HG03378 (cell line): Measurements from ENCODE around the gene ANKDD1A.
A peak's percentile ranks its signal among the peaks of the same experiment; 100 is the strongest.

Experiments used
- ATAC-seq: cut with Tn5 transposase; IDR thresholded peaks from one replicate; pipeline ENCODE4 v1.9.1; 2021; ENCODE audit warnings: mild to moderate bottlenecking, moderate library complexity; ENCODE audit not compliant: unreplicated experiment

ANKDD1A gene

DNA sequence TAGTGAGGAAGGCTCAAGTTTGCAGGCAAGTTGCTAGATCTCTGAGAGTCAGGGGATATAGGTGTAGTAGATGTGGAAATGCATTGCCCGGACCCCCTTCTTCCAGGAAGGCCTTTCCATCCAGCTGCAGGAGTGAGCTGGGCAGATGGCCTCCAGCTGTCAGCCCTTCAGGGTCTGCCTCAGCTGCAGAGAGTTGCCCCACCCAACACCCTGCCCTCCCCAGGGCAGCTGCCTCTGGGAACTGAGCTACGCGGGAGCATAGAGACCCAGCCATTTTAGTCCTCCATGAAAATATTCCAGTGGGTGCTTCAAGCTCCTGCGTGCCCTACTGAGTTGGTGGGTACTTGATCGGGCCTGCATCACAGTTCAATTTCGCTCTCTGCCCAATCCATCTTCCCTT is 48.5 kb downstream of the ANKDD1A start:
- ATAC-seq: no peak

DNA sequence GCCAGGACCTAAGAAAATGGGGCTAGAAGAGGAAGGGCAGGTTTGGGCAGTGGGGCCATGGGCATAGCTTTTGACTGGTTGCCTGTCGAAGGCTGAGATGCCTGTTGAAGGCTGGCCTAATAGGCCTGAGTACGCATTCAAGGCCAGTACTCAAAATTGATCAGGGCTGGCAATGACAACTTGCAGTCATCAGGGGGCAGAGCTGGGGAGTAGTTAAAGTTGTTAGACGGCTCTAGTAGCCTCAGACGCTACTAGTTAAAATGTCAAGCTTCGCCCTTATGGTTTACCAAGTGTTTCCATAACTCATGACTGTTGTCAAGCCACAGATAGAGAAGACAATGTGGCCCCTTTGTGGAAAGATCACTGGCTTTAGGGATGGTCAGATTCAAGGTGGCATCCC is 49.3 kb downstream of the ANKDD1A start:
- no peak for ATAC-seq

DNA sequence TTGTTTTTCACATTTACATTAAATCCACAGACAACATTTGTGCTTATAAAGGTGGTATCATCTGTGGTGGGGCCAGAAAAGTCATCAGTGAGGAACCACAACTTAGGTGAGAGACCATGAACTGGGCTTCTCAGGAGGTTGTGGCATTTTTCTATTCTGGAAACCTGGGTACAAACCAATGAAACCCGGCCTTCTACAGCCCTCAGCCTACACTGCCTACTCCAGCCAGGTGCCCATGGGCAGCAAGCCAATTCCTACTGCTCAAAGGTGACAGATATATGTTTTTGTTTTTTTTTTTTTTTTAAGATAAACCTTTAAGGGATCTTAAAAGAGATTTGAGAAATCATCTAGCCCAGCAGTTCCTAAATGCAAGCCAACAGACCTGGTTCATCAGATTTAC is 57.7 kb downstream of the ANKDD1A start:
- ATAC-seq: no peak

GRCh38 chr15:64970698-64971097 is 59.0 kb downstream of the ANKDD1A start:
- ATAC-seq: no peak

- no peak for ATAC-seq
Observed at GRCh38 chr15:64975390-64975789, 63.7 kb downstream of the ANKDD1A start.

GRCh38 chr15:64979252-64979710 is 67.6 kb downstream of the ANKDD1A start:
- ATAC-seq: no peak

DNA sequence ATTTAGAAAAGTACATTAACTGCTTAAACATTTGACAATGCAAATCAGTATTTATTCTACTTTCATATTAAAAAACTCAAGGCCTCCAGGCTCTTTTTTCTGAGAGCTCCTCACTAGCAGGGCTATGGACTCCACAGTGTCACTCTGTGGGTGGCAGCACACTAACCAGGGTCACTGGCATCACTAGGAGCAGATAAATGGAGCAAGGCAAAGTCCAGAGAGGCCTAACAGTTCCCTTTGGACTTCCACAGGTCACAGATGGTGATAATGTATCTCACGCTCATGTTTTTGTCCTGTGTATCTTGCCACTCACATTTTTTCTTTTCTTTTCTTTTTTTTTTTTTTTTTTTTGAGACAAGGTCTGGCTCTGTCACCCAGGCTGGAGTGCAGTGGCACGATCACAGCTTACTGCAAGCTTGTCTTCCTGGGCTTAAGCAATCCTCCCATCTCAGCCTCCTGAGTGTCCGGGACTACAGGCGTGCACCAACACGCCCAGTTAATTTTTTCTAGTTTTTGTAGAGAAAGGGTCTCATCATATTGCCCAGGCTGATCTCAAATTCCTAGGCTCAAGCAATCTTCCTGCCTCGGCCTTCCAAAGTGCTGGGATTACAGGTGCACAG is 70.2 kb downstream of the ANKDD1A start:
- ATAC-seq: no peak

- no peak for ATAC-seq
Observed at GRCh38 chr15:64982472-64982871, 70.8 kb downstream of the ANKDD1A start.

DNA sequence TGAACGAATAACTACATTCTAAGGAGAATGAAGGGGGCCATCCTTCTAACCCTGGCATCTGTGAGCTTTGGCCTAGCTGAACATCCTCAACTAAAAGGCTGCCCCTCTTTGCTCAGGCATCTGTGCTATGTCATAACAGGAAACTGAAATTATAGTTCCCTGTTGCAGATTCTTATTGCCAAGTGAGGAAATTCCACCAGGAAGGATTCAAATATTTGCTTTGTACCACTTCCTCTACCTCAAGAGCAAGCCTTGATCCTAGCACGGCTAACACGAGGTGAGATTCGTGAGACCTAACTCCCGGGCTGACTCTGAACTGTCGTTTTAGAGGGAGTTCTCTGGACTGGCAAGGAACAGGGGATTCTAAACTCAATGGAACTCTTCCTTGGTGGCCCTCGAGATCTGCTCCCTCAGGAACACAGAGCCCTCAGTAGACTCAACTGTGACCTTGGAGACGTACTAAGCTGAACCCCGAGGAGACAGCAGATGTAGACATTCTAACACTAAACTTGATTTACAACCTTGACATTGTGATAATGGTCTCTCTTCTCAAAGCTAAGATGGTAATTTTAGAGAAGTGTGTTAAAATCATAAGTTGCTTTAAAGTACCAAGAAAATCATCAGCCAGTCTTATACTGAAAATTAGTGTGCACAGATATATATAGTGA is 73.8 kb downstream of the ANKDD1A start:
- ATAC-seq: no peak

- ATAC-seq: no peak
Observed at GRCh38 chr15:64987136-64987535, 75.4 kb downstream of the ANKDD1A start.

DNA sequence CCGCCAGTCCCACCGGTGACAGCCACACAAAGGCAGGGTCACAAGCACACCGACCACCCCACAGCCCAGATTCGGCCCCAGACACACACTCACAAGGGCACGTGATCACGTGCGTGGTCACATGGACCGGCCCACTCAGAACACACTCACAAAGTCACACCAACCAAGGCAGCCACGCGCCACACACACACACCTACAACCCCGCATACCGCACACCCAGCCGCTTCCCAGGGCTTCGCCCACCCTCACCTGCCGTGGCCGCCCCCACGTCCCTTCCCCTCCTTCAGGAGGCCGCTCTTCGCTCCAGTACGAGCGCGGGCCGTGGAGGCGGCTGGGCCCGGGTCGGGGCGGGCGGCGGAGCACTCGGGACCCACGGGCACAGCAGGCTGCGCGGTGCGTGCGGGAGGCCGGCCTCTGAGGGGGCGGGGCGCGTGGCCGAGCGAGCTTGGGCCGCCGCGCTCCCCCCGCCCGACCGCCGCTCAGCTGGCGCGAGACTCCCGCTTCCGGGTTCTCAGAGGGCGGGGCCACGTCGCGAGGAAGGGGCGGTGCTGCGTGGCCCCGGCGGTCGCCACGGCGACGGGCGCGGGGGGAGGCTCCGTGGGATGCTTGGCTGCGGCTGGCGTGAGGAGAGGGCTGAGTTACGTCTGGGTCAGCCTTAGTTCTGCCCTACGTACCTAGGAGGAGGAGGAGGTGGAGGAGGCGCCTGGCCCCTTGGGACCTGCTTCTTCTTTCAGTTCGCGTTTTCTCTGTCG is 77.9 kb downstream of the ANKDD1A start, which contains the start of gene SPG21:
TSS of gene SPG21 (minus strand) at position 499 of the 752 bp plus-strand sequence. CDS start 6,345 bp downstream, outside the sequence.
- peak; percentile 89 for ATAC-seq

DNA sequence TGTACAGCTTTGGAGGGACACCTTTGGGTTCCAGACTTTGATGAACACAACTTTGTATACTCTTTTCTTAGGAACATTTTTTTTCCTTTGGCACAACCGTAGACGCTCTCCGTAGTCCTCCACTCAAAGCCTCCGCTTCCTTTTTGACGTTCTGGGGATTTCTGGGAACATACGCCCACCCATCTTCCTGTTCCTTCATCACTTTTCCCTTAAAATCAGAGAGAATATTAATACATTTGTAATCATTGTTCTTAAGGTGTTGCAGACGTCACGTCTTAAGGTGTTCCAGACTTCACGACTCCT is 78.4 kb downstream of the ANKDD1A start:
- no peak for ATAC-seq

DNA sequence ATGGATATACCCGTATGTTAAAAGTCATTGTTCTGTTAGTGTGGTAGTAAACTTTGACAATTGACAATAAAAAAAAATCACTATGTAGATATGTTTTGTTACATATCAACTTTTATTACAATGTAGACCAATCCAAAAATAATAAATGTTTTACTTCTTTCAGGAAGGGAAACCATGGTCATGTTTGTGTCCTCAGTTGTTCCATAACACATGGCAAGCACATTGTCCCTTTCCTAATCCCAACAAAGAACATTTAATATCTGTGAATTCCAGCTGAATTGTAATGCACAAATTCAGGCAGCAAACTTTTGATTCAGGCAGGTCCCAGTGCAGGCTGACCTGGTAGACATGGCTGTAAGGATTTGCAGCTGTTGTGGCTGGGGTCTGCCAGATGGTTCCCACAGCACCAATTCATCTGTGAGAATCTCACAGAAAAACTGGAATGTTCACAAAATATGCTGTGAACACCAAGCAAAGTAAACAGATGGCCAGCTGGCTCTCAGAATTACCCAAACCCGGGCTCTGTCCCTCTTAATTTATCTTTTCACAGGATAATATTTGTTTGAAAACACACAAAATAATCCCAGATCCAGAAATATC is 79.9 kb downstream of the ANKDD1A start:
- no peak for ATAC-seq

DNA sequence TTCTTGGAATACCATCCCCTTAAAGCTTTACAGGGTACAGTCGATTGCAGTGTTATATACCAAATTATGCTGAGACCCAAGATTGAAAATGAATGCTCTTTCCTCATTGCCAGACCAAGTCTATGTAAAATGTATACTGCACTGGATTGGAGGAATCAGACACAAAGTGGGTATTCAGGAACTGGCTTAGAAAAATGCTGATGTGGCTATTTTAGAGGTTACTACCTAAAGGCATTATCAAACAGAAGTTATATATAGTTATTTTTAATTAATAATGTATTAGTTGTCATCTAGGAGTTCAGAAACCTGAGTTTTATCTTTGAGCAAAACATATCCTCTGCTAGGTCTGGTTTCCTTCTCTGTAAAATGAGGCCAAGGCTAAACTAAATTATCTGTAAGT is 81.6 kb downstream of the ANKDD1A start:
- no peak for ATAC-seq

DNA sequence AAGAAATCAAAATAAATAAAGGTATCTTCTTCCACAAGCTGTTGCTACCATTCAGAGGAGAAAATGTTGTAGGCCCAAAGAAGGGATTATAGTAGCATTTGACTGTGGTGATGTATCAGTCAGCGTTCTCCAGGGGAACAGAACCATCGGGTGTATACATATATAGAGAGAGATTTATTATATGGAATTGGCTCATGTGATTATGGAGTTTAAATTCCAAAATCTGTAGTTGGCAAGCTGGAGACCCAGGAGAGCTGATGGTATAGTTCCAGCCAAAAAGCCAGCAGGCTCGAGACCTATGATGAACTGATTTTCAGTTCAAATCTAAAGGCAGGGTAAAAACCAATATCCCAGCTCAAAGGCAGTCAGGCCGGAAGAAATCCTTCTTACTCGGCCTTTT is 85.4 kb downstream of the ANKDD1A start:
- no peak for ATAC-seq

DNA sequence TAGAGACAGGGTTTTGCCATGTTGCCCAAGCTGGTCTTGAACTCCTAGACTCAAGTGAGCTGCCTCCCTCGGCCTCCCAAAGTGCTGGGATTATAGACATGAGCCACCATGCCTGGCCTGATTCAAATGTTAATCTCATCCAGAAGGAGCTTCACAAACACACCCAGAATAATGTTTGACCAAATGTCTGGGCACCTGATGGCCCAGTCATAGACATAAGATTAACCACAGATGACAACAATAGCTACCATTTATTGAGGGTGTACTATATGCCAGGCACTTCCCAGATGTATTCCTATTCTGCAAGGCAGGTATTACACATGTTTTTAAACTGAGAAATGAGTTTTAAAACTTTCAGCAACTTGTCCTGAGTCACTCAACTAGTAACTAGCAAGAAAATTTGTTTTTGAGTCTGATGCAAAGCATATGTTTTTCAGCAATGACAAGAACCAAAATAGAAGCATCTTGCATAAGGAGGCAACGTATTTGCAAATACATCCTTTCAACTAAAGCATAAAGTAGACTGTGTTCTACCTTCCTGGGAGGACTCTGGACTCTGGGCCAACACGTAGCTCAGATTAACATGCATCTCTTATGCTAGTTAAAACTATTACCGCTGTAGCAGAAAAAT is 86.2 kb downstream of the ANKDD1A start:
- ATAC-seq: no peak

GRCh38 chr15:65004993-65005392 is 93.3 kb downstream of the ANKDD1A start:
- ATAC-seq: no peak

DNA sequence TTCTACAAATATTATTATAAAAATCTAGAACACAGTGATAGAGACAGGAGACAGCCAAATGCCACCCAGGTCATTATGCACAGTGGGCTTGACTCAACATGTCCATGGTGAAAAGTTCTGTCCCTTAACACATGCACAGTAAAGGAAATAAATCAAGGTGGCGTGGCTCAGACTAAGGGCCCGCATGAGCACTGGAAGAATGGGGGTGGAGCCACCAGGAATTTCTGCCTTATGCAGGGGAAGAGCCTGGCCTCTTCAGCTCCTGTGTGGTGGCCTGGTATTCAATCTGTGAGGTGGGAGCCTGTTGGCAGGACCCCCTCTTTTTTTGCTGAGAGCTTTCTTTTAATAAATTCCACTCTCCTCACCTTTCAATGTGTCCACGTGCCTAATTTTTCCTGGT is 95.2 kb downstream of the ANKDD1A start:
- no peak for ATAC-seq
